Caco-2 (cell line): ENCODE measurements around the gene MAP9. TPM values are rescaled to one million over a fixed set of nuclear protein-coding genes. Genes with fewer than 3 reads are reported as not detected.

Experiments
- BruUV-seq: library from RNA; stranded (reverse); fragments of 400-500 nt; replicated peaks from 2 replicates; lab custom pipeline; 2021; lab: Mats Ljungman, UMichigan
- CTCF ChIA-PET: fragments of 300-600 bp; sonication (Branson Sonifier 250); formaldehyde crosslinking; loops from one replicate; lab custom pipeline; 2022; ENCODE audit warnings: antibody characterized with exemption; lab: Charles Lee
- POLR2A ChIA-PET: fragments of 300-600 bp; sonication (Branson Sonifier 250); formaldehyde crosslinking; loops from one replicate; lab custom pipeline; 2022; ENCODE audit warnings: antibody characterized with exemption; lab: Charles Lee
- DNase-seq, 2 experiments: peaks; one replicate each; pipeline versions ENCODE4 v3.0.0 to v3.0.0-alpha.2; 2020 to 2022
- H3K27me3 ChIP-seq: replicated peaks from 2 replicates; pipeline ENCODE4 v1.6.0; 2011; ENCODE audit warnings: low read length; ENCODE audit not compliant: control insufficient read depth, insufficient read depth
- H3K36me3 ChIP-seq: 2 replicates; pipeline ENCODE4 v1.5.1; 2011; ENCODE audit warnings: low read length; ENCODE audit not compliant: control insufficient read depth, insufficient read depth
- H3K4me1 ChIP-seq: fragments of 250-450 bp; sonication (Bioruptor Pico); 2 replicates; pipeline ENCODE4 v1.5.1; 2020; ENCODE audit warnings: mild to moderate bottlenecking
- H3K4me3 ChIP-seq: 2 replicates; pipeline ENCODE4 v1.5.1; 2011; ENCODE audit warnings: low read depth, mild to moderate bottlenecking, control low read depth, low read length
- H3K9me3 ChIP-seq: fragments of 250-450 bp; sonication (Bioruptor Pico); 2 replicates; pipeline ENCODE4 v1.5.1; 2020; ENCODE audit warnings: mild to moderate bottlenecking, moderate library complexity
- H3K27ac Mint-ChIP-seq: one replicate; pipeline ENCODE4 v1.8.0; 2022; ENCODE audit warnings: mixed read lengths; ENCODE audit not compliant: unreplicated experiment
- H3K27me3 Mint-ChIP-seq: one replicate; pipeline ENCODE4 v1.8.0; 2022; ENCODE audit warnings: mixed read lengths; ENCODE audit not compliant: insufficient read depth, unreplicated experiment
- H3K36me3 Mint-ChIP-seq: one replicate; pipeline ENCODE4 v1.8.0; 2022; ENCODE audit warnings: mild to moderate bottlenecking, mixed read lengths; ENCODE audit not compliant: insufficient read depth, unreplicated experiment
- H3K4me1 Mint-ChIP-seq: one replicate; pipeline ENCODE4 v1.8.0; 2022; ENCODE audit warnings: low read depth, mixed read lengths; ENCODE audit not compliant: unreplicated experiment
- H3K4me3 Mint-ChIP-seq: one replicate; pipeline ENCODE4 v1.8.0; 2022; ENCODE audit warnings: mild to moderate bottlenecking, moderate library complexity, mixed read lengths; ENCODE audit not compliant: unreplicated experiment
- H3K9me3 Mint-ChIP-seq: one replicate; pipeline ENCODE4 v1.8.0; 2022; ENCODE audit warnings: mixed read lengths; ENCODE audit not compliant: unreplicated experiment
- CTCF ChIP-seq, 2 experiments: fragments of 200-600 bp in 1 of 2; IDR thresholded peaks; 1 replicate in 1 of 2; 2 replicates in 1 of 2; pipeline versions ENCODE4 v1.5.1 to v1.8.0; 2011 to 2022; ENCODE audit warnings: antibody characterized with exemption in 1 of 2, control low read depth in 1 of 2, inconsistent platforms in 1 of 2, low read depth in 1 of 2, low read length in 1 of 2, mild to moderate bottlenecking in 1 of 2, moderate library complexity in 1 of 2; ENCODE audit not compliant: insufficient read depth in 1 of 2, severe bottlenecking in 1 of 2, unreplicated experiment in 1 of 2
- intact Hi-C: fragments of 100-400 bp; cut with micrococcal nuclease; formaldehyde crosslinking; loops from one replicate; pipeline ENCODE4 v1.10.0; 2022; ENCODE audit not compliant: unreplicated experiment
- total RNA-seq: library from RNA; stranded (reverse); gene quantifications from 2 replicates; pipeline ENCODE4 v1.2.3, GENCODE V29; 2022

The MAP9 gene
- total RNA-seq, 1 experiment from 2014 or later, result not detected

- intact Hi-C loops, result no loop called here
Observed at GRCh38 chr4:155391932-155392331, 15.2 kb upstream of the MAP9 start.

GRCh38 chr4:155388162-155388561 is 11.4 kb upstream of the MAP9 start:
- no peak for DNase-seq
- Histone ChIP-seq H3K27me3 (no peaks in the 10 kb centered on the region), H3K4me3 (no peak overlapping the region), H3K4me1 (peaks cover 8% of the 10 kb centered on the region; the same call in 1 of the 2 replicates), H3K9me3 (no peaks in the 10 kb centered on the region), H3K36me3 (no peaks in the 10 kb centered on the region)
- BruUV-seq, result no TSS peak
- H3K4me3 Mint-ChIP-seq, result no peak overlapping the region
- no peaks in the 10 kb centered on the region for H3K4me1 Mint-ChIP-seq
- H3K36me3 Mint-ChIP-seq, result no peaks in the 10 kb centered on the region
- ChIA-PET POLR2A (no interaction called here), CTCF (interaction anchor here (1.4 kb wide), 1 partner anchor 15 kb away, joined by 4 read pairs; no protein-coding TSS in a partner anchor)
- H3K9me3 Mint-ChIP-seq, result peaks cover 15% of the 10 kb centered on the region
- no peak overlapping the region for H3K27ac Mint-ChIP-seq
- H3K27me3 Mint-ChIP-seq, result no peaks in the 10 kb centered on the region
- intact Hi-C loops, result no loop called here
- TF ChIP-seq CTCF (IDR thresholded peaks at IDR 0.05; ENCODE audit: insufficient read depth in 1 of 2, low read depth in 1 of 2, low read length in 1 of 2, severe bottlenecking in 1 of 2, unreplicated experiment in 1 of 2), result no peak

More at GRCh38 chr4:155391932-155392331, 15.2 kb upstream of the MAP9 start:
- Mint-ChIP-seq H3K4me1 (no peaks in the 10 kb centered on the region), H3K9me3 (peaks cover 15% of the 10 kb centered on the region), H3K4me3 (no peak overlapping the region), H3K27ac (no peak overlapping the region), H3K27me3 (no peaks in the 10 kb centered on the region), H3K36me3 (no peaks in the 10 kb centered on the region)
- Histone ChIP-seq H3K4me3 (no peak overlapping the region), H3K9me3 (no peaks in the 10 kb centered on the region; the same call in 1 of the 2 replicates), H3K36me3 (no peaks in the 10 kb centered on the region), H3K4me1 (peaks cover 11% of the 10 kb centered on the region; the same call in 1 of the 2 replicates), H3K27me3 (no peaks in the 10 kb centered on the region)
- no TSS peak for BruUV-seq
- ChIA-PET CTCF (no interaction called here), POLR2A (no interaction called here)
- DNase-seq, result no peak
- no peak for TF ChIP-seq CTCF (IDR thresholded peaks at IDR 0.05; ENCODE audit: insufficient read depth in 1 of 2, low read depth in 1 of 2, low read length in 1 of 2, severe bottlenecking in 1 of 2, unreplicated experiment in 1 of 2)

- intact Hi-C loops, result no loop called here
- ChIA-PET CTCF (no interaction called here), POLR2A (no interaction called here)
- no peaks in the 10 kb centered on the region for H3K4me1 ChIP-seq
- H3K36me3 Mint-ChIP-seq, result no peaks in the 10 kb centered on the region
- no peaks in the 10 kb centered on the region for H3K36me3 ChIP-seq
- no peaks in the 10 kb centered on the region for H3K4me1 Mint-ChIP-seq
- no peak for TF ChIP-seq CTCF (IDR thresholded peaks at IDR 0.05; ENCODE audit: insufficient read depth in 1 of 2, low read depth in 1 of 2, low read length in 1 of 2, severe bottlenecking in 1 of 2, unreplicated experiment in 1 of 2)
- BruUV-seq, result no TSS peak
- no peak for DNase-seq
- H3K27me3 ChIP-seq, result no peaks in the 10 kb centered on the region
- H3K27ac Mint-ChIP-seq, result no peak overlapping the region
- H3K4me3 Mint-ChIP-seq, result no peak overlapping the region
- peaks cover 8% of the 10 kb centered on the region for H3K9me3 Mint-ChIP-seq
- no peak overlapping the region for H3K4me3 ChIP-seq
- H3K9me3 ChIP-seq, result no peaks in the 10 kb centered on the region
- H3K27me3 Mint-ChIP-seq, result peaks cover 3% of the 10 kb centered on the region
Observed at GRCh38 chr4:155383541-155383940, 6.8 kb upstream of the MAP9 start.
